ENCODE measurements around the gene RCL1.
"Not testable (repeated sequence)": the region's sequence is repeated elsewhere in the genome, so short reads cannot be mapped to it uniquely, and the experiment has no call there.

RCL1 gene

DNA sequence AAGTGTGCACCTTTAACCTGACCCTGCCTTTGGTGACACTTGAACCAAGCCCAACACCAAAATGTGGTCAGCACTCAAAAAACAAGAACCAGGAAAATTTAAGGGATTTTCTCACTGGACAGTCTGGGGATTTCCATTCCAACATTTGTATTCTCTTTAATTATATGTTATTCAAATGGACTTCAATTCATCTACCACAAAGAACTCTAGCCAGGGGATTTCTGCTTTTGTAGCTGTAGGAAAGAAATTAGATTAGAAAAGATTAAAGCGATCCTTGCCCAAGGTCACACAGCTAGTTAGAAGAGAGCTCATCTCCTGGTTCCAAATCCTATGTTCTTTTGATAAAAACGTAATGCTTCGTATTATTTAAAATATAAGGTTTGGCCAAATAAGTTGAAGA is 97.5 kb downstream of the RCL1 start:
- DNase-seq, result no peak

DNA sequence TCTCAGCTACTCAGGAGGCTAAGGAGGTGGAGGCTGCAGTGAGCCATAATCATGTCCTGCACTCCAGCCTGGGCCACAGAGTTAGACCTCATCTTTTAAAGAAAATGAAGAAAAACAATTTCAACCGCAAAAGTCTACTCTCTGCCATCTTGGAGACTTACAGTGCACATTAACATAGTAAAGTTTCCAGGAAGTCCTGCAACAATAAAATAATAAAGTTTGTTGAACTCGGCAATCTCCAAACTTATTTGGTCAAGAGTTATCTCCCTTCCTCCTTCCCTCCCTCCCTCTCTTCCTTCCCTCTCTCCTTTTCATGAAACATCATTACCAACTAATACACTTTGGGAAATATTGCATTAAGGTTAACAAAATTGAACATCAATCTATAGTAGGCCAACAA is 98.2 kb downstream of the RCL1 start:
- DNase-seq, result no peak

DNA sequence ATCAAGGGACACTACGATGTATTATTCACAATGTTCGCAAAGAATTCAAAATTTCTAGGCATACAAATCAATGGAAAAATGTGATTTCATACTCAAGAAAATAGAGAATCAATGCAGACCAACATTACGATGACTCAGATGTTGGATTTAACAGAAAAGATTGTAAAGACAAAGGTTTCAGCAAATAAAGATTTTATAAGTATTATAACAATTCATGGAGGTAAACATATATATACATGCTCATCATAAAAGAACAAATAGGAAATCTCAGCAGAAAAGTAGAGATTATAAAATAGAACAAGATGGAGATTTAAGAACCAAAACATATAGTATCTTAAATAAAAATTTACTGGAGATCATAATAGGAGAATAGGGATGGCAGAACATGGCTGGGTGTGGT is 98.9 kb downstream of the RCL1 start:
- no peak for DNase-seq

DNA sequence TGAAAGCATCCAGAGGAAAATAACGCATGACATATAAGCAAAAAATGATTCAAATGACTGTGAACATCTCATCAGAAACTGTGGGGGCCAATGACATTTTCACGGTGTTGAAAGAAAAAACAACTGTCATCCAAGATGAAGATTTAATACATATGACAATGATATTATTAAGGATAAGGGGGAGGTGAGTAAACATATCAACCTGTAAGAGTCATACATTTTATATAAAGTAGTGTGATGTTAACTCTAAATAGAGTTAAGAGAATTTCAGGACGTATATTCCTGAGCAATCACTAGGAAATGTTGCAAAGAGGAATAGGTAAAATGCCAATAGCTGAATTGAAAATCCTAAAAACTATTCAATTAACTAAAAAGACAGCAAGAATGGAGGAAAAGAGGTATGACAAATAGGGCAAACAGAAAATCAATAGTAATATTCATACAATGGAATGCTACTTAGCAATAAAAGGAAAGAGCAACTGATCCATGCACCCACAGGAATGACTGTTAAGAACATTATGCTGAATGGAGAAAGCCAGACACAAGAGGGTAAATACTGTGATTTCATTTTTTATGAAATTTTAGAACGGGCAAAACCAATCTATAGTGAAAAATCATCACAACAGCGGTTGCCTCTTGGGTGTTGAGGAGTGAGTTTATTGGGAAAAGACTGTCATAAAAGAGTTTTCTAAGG is 99.9 kb downstream of the RCL1 start:
- no peak for DNase-seq

DNA sequence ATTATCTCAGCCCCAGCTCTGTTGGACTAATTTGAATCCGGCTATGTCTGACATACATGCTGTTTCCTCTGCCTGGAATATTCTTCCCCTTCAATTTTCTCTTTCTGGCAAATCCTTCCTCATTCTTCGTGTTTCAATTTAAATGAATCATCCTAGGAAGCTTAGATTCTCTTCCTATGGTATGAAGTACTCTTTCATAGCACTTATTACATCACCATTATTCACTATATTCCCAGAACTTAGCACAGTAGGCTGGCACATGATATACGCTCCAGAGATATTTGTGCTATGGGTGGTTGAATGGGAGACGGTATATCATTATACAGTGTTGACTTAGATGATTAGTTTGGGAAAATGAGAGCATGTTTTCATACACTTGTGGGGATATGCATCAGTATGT is 101.3 kb downstream of the RCL1 start:
- no peak for DNase-seq

DNA sequence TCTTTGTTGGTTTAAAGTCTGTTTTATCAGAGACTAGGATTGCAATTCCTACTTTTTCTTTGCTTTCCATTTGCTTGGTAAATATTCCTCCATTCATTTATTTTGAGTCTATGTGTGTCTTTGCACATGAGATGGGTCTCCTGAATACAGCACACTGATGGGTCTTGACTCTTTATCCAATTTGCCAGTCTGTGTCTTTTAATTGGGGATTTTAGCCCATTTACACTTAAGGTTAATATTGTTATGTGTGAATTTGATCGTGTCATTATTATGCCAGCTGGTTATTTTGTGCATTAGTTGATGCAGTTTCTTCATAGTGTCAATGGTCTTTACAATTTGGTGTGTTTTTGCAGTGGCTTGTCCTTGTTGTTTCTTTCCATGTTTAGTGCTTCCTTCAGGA is 107.1 kb downstream of the RCL1 start:
- not testable (repeated sequence) for DNase-seq

DNA sequence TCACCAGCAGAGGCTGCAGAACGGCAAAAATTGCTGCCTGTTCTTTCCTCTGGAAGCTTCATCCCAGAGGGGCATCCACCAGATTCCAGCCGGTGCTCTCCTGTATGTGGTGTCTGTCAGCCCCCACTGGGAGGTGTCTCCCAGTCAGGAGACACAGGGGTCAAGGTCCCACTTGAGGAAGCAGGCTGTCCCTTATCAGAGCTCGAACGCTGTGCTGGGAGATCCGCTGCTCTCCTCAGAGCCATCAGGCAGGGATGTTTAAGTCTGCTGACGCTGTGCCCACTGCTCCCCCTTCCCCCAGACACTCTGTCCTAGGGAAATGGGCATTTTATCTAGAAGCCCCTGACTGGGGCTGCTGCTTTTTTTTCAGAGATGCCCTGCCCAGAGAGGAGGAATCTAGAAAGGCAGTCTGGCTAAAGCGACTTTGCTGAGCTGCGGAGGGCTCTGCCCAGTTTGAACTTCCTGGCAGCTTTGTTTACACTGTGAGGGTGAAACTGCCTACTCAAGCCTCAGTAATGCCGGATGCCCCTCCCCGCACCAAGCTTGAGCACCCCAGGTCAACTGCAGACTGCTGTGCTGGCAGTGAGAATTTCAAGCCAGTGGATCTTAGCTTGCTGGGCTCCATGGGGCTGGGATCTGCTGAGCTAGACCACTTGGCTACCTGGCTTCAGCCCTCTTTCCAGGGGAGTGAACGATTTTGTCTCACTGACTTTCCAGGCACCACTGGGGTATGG is 108.8 kb downstream of the RCL1 start:
- DNase-seq, result not testable (repeated sequence)

DNA sequence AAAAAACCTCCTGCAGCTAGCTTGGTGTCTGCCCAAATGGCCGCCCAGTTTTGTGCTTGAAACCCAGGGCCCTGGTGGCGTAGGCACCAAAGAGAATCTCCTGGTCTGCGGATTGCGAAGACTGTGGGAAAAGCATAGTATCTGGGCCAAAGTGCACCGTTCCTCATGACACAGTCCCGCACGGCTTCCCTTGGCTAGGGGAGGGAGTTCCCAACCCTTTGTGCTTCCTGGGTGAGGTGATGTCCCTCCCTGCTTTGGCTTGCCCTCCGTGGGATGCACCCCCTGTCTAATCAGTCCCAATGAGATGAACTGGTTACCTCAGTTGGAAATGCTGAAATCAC is 109.4 kb downstream of the RCL1 start:
- DNase-seq, result no peak

DNA sequence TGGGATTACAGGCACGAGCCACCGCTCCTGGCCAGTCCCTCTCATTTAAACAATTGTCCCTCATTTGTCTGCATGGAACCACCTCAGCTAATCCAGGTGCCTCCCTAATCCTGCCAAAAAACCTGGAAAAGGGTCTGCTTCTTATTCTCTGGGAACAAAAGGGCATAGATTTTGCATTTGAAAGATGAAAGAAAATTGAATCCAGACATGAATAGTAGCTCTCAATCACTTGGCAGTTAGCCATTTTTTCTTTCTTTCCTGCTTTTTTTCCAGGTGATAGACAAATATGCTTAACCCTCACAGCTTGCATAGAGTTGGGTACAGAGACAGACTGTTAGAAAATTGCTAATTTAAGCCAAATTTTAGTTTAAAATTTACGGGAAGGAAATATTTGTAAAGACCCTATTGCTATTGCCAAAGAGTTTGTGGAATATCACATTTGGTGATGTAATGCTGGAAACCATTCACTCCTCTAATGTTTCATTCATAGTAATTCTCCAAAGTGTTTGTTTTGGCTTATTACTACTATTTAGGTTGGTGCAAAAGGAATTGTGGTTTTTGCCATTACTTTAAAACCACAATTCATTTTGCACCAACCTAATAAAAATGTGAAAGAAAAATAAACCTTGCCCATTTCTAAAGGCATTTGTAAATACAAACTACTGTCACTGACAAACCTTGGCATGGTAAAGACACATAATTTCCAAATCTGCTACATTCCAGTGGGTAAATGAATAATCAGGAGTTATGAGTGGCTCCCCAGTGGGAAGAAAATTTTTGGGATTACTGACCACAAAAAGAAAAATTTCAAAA is 111.8 kb downstream of the RCL1 start:
- DNase-seq, result no peak

DNA sequence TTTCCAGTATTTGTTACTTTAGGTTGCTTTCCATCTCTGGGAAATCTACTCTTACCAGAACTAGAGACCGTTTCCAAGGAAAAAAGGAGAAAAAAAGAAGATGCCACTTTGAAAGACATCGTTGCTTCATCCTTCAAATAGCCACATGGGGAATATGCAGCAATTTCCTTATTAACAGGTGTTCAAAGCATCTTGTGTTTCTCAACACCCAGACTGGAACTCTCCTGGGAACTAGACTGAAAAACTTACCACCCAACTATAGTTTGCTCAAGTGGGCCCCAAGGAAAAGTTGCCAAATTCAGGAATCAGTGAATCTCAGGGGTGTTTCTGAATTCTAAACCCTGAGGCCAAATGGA is 112.4 kb downstream of the RCL1 start:
- DNase-seq, result no peak

All from right hindlimb (tissue), 1 donor.